ENCODE measurements around the gene C10orf90. TPM values are rescaled to one million over a fixed set of nuclear protein-coding genes. Genes with fewer than 3 reads are reported as not detected.

Gene C10orf90
- polyA plus RNA-seq, 4 donors: not detected

- FAIRE-seq: no peak
- Histone ChIP-seq H3K27ac (ENCODE audit: low read depth in 1 of 3, low read length in 2 of 3) (no peak overlapping the region), H3K36me3 (ENCODE audit: control insufficient read depth in 3 of 3, insufficient read depth in 2 of 3, low read depth in 1 of 3, low read length in 3 of 3) (no peaks in the 10 kb centered on the region), H3K4me3 (ENCODE audit: low read depth in 1 of 3, low read length in 3 of 3) (no peak overlapping the region), H3K4me1 (ENCODE audit: control insufficient read depth in 3 of 3, insufficient read depth in 2 of 3, low read depth in 1 of 3, low read length in 2 of 3) (no peaks in the 10 kb centered on the region), H3K27me3 (ENCODE audit: control insufficient read depth in 3 of 3, insufficient read depth in 3 of 3, low read length in 3 of 3) (peaks cover 0 to 3% (median 0%) of the 10 kb centered on the region in 3 donors), H3K9me3 (ENCODE audit: control insufficient read depth in 2 of 2, insufficient read depth in 1 of 2, low read depth in 1 of 2, low read length in 1 of 2) (peaks cover 0 to 5% of the 10 kb centered on the region in 2 donors)
- no peak for DNase-seq
- 20 to 53% (median 26%) methylated on average over 5 of the region's 5 CpGs for WGBS, 3 donors
These were observed 236.3 kb downstream of the C10orf90 start for GRCh38 chr10:126434235-126434634.

GRCh38 chr10:126433351-126433750 is 237.1 kb downstream of the C10orf90 start:
- no peak overlapping the region for H3K4me3 ChIP-seq (ENCODE audit: low read depth in 1 of 3, low read length in 3 of 3)
- FAIRE-seq (no peak), DNase-seq (no peak)
- H3K27me3 ChIP-seq (ENCODE audit: control insufficient read depth in 3 of 3, insufficient read depth in 3 of 3, low read length in 3 of 3): peaks cover 0 to 3% (median 0%) of the 10 kb centered on the region in 3 donors
- H3K9me3 ChIP-seq (ENCODE audit: control insufficient read depth in 2 of 2, insufficient read depth in 1 of 2, low read depth in 1 of 2, low read length in 1 of 2): no peaks in the 10 kb centered on the region
- 61 to 79% (median 62%) methylated on average over 5 of the region's 5 CpGs for WGBS, 3 donors
- no peak overlapping the region for H3K27ac ChIP-seq (ENCODE audit: low read depth in 1 of 3, low read length in 2 of 3)
- H3K36me3 ChIP-seq (ENCODE audit: control insufficient read depth in 3 of 3, insufficient read depth in 2 of 3, low read depth in 1 of 3, low read length in 3 of 3): no peaks in the 10 kb centered on the region
- no peaks in the 10 kb centered on the region for H3K4me1 ChIP-seq (ENCODE audit: control insufficient read depth in 3 of 3, insufficient read depth in 2 of 3, low read depth in 1 of 3, low read length in 2 of 3)

DNA sequence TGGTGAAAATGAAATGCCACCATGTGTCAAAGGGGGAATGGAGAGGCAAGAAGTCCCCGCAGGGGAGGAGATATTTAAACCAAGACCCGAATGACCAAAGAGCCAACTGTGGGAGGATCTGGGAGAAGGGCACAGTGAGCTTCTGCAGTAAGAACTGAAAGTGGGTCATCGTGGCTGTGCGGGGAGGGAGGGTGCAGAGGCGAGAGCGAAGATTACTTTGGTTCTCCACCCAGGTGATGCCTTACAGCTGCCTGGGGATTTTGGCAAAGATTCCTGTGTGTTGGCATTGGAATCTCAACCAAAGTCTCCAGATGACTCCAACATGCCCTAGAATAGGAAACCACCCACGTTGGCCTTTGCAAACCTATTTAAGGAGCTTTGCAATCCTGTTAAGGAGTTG is 238.0 kb downstream of the C10orf90 start:
- DNase-seq (no peak), FAIRE-seq (no peak)
- H3K36me3 ChIP-seq (ENCODE audit: control insufficient read depth in 3 of 3, insufficient read depth in 2 of 3, low read depth in 1 of 3, low read length in 3 of 3): no peaks in the 10 kb centered on the region
- no peaks in the 10 kb centered on the region for H3K4me1 ChIP-seq (ENCODE audit: control insufficient read depth in 3 of 3, insufficient read depth in 2 of 3, low read depth in 1 of 3, low read length in 2 of 3)
- no peak overlapping the region for H3K4me3 ChIP-seq (ENCODE audit: low read depth in 1 of 3, low read length in 3 of 3)
- peaks cover 0 to 3% (median 0%) of the 10 kb centered on the region in 3 donors for H3K27me3 ChIP-seq (ENCODE audit: control insufficient read depth in 3 of 3, insufficient read depth in 3 of 3, low read length in 3 of 3)
- no peaks in the 10 kb centered on the region for H3K9me3 ChIP-seq (ENCODE audit: control insufficient read depth in 2 of 2, insufficient read depth in 1 of 2, low read depth in 1 of 2, low read length in 1 of 2)
- no peak overlapping the region for H3K27ac ChIP-seq (ENCODE audit: low read depth in 1 of 3, low read length in 2 of 3)
- WGBS, 3 donors: 78 to 86% (median 80%) methylated on average over 7 of the region's 7 CpGs

DNA sequence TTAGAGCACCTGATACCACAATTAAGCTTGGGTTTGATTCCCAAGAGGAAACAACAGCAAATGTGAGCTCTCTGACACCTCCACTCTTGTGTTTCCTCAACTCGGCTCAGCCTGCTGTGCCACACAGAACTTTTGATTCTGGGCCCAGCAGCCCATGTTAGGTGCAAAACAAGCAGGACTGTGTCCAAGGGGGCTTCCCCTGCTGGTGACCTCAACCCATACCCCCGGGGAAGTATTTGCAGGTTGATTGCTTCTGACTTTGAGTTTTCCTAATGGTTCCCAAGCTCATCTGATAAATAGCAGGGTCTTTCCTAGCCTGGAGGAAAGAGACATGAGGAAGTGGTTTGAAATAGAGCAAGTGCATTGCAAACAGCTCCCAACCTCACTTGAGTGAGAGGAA is 238.7 kb downstream of the C10orf90 start:
- Histone ChIP-seq H3K27me3 (ENCODE audit: control insufficient read depth in 3 of 3, insufficient read depth in 3 of 3, low read length in 3 of 3) (peaks cover 0 to 3% (median 0%) of the 10 kb centered on the region in 3 donors), H3K4me3 (ENCODE audit: low read depth in 1 of 3, low read length in 3 of 3) (no peak overlapping the region), H3K36me3 (ENCODE audit: control insufficient read depth in 3 of 3, insufficient read depth in 2 of 3, low read depth in 1 of 3, low read length in 3 of 3) (no peaks in the 10 kb centered on the region), H3K4me1 (ENCODE audit: control insufficient read depth in 3 of 3, insufficient read depth in 2 of 3, low read depth in 1 of 3, low read length in 2 of 3) (no peaks in the 10 kb centered on the region), H3K27ac (ENCODE audit: low read depth in 1 of 3, low read length in 2 of 3) (no peak overlapping the region), H3K9me3 (ENCODE audit: control insufficient read depth in 2 of 2, insufficient read depth in 1 of 2, low read depth in 1 of 2, low read length in 1 of 2) (no peaks in the 10 kb centered on the region)
- DNase-seq: no peak
- FAIRE-seq: no peak
- WGBS, 3 donors: 73 to 85% (median 79%) methylated on average over 2 of the region's 2 CpGs

DNA sequence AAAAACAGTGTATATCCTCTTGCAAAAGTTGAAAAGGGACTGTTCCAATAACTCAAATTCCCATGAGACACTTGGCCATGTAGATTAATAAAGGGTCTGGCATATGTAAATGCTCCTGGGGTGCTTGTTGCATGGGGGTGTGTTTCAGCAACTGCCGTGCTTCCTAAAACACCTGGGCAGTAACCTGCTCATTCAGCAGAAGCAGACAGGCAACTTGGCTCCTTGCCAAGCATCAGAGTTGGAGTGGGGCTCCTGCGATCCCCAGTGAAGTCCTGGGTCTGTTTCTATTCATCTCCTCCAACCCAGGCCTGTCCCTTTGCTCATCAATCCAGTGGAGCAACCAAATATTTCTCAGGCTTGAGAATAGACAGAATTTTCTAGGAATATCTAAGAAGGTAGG is 240.0 kb downstream of the C10orf90 start:
- Histone ChIP-seq H3K36me3 (ENCODE audit: control insufficient read depth in 3 of 3, insufficient read depth in 2 of 3, low read depth in 1 of 3, low read length in 3 of 3) (no peaks in the 10 kb centered on the region), H3K4me1 (ENCODE audit: control insufficient read depth in 3 of 3, insufficient read depth in 2 of 3, low read depth in 1 of 3, low read length in 2 of 3) (no peaks in the 10 kb centered on the region), H3K9me3 (ENCODE audit: control insufficient read depth in 2 of 2, insufficient read depth in 1 of 2, low read depth in 1 of 2, low read length in 1 of 2) (no peaks in the 10 kb centered on the region), H3K4me3 (ENCODE audit: low read depth in 1 of 3, low read length in 3 of 3) (no peak overlapping the region), H3K27me3 (ENCODE audit: control insufficient read depth in 3 of 3, insufficient read depth in 3 of 3, low read length in 3 of 3) (peaks cover 0 to 2% (median 0%) of the 10 kb centered on the region in 3 donors), H3K27ac (ENCODE audit: low read depth in 1 of 3, low read length in 2 of 3) (no peak overlapping the region)
- FAIRE-seq (no peak), DNase-seq (no peak)
- WGBS, 3 donors: 54 to 78% (median 58%) methylated on average over 2 of the region's 2 CpGs

- H3K4me1 ChIP-seq (ENCODE audit: control insufficient read depth in 3 of 3, insufficient read depth in 2 of 3, low read depth in 1 of 3, low read length in 2 of 3): no peaks in the 10 kb centered on the region
- no peaks in the 10 kb centered on the region for H3K36me3 ChIP-seq (ENCODE audit: control insufficient read depth in 3 of 3, insufficient read depth in 2 of 3, low read depth in 1 of 3, low read length in 3 of 3)
- 75 to 84% (median 83%) methylated on average over 4 of the region's 4 CpGs for WGBS, 3 donors
- FAIRE-seq: no peak
- no peak for DNase-seq
- H3K27ac ChIP-seq (ENCODE audit: low read depth in 1 of 3, low read length in 2 of 3): no peak overlapping the region
- H3K9me3 ChIP-seq (ENCODE audit: control insufficient read depth in 2 of 2, insufficient read depth in 1 of 2, low read depth in 1 of 2, low read length in 1 of 2): peaks cover 0 to 5% of the 10 kb centered on the region in 2 donors
- no peaks in the 10 kb centered on the region for H3K27me3 ChIP-seq (ENCODE audit: control insufficient read depth in 3 of 3, insufficient read depth in 3 of 3, low read length in 3 of 3)
- H3K4me3 ChIP-seq (ENCODE audit: low read depth in 1 of 3, low read length in 3 of 3): no peak overlapping the region
These were observed 241.2 kb downstream of the C10orf90 start for GRCh38 chr10:126429275-126429674.

DNA sequence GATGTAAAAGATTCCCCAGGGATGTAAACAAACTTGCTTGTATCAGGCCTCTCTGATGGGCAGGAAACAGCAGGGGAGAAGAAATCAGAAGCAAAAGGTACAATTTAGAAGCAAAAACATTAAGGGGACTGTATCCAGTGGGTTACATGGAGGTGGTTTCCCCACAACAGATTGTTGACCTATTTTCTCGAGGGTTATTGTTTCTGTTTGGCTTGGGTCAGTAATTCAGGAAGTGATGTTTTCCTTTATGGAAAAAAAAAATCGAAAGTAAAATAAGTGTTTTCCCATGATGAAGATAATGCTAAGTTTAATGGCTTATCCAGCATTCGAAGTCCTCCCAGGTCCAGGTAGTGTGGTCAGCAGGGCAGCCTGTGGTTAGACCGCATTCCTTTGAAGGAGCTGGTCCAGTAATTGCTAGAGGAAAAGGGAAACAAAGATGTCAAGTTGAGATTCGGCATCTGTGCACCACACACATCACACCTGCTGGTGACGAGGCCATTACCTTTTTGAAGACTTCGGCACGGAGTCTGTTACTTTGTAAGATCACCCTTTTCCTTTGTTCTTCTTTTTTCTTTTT is 244.9 kb downstream of the C10orf90 start:
- FAIRE-seq (no peak), DNase-seq (no peak)
- no peak overlapping the region for H3K4me3 ChIP-seq (ENCODE audit: low read depth in 1 of 3, low read length in 3 of 3)
- no peaks in the 10 kb centered on the region for H3K4me1 ChIP-seq (ENCODE audit: control insufficient read depth in 3 of 3, insufficient read depth in 2 of 3, low read depth in 1 of 3, low read length in 2 of 3)
- no peaks in the 10 kb centered on the region for H3K27me3 ChIP-seq (ENCODE audit: control insufficient read depth in 3 of 3, insufficient read depth in 3 of 3, low read length in 3 of 3)
- H3K9me3 ChIP-seq (ENCODE audit: control insufficient read depth in 2 of 2, insufficient read depth in 1 of 2, low read depth in 1 of 2, low read length in 1 of 2): peaks cover 0 to 15% of the 10 kb centered on the region in 2 donors
- 55 to 72% (median 67%) methylated on average over 8 of the region's 8 CpGs for WGBS, 3 donors
- no peak overlapping the region for H3K27ac ChIP-seq (ENCODE audit: low read depth in 1 of 3, low read length in 2 of 3)
- no peaks in the 10 kb centered on the region for H3K36me3 ChIP-seq (ENCODE audit: control insufficient read depth in 3 of 3, insufficient read depth in 2 of 3, low read depth in 1 of 3, low read length in 3 of 3)

- H3K4me3 ChIP-seq (ENCODE audit: low read depth in 1 of 3, low read length in 3 of 3): no peak overlapping the region
- H3K9me3 ChIP-seq (ENCODE audit: control insufficient read depth in 2 of 2, insufficient read depth in 1 of 2, low read depth in 1 of 2, low read length in 1 of 2): peaks cover 0 to 15% of the 10 kb centered on the region in 2 donors
- FAIRE-seq (no peak), DNase-seq (no peak)
- 74 to 83% (median 76%) methylated on average over 5 of the region's 5 CpGs for WGBS, 3 donors
- H3K27me3 ChIP-seq (ENCODE audit: control insufficient read depth in 3 of 3, insufficient read depth in 3 of 3, low read length in 3 of 3): no peaks in the 10 kb centered on the region
- H3K36me3 ChIP-seq (ENCODE audit: control insufficient read depth in 3 of 3, insufficient read depth in 2 of 3, low read depth in 1 of 3, low read length in 3 of 3): no peaks in the 10 kb centered on the region
- H3K27ac ChIP-seq (ENCODE audit: low read depth in 1 of 3, low read length in 2 of 3): no peak overlapping the region
- no peaks in the 10 kb centered on the region for H3K4me1 ChIP-seq (ENCODE audit: control insufficient read depth in 3 of 3, insufficient read depth in 2 of 3, low read depth in 1 of 3, low read length in 2 of 3)
These were observed 245.5 kb downstream of the C10orf90 start for GRCh38 chr10:126425032-126425431.
